ENCODE results near the gene DHRS4L2.
"Not testable (repeated sequence)": the region's sequence is repeated elsewhere in the genome, so short reads cannot be mapped to it uniquely, and the experiment has no call there.

- TF ChIP-seq, protein P1, sequence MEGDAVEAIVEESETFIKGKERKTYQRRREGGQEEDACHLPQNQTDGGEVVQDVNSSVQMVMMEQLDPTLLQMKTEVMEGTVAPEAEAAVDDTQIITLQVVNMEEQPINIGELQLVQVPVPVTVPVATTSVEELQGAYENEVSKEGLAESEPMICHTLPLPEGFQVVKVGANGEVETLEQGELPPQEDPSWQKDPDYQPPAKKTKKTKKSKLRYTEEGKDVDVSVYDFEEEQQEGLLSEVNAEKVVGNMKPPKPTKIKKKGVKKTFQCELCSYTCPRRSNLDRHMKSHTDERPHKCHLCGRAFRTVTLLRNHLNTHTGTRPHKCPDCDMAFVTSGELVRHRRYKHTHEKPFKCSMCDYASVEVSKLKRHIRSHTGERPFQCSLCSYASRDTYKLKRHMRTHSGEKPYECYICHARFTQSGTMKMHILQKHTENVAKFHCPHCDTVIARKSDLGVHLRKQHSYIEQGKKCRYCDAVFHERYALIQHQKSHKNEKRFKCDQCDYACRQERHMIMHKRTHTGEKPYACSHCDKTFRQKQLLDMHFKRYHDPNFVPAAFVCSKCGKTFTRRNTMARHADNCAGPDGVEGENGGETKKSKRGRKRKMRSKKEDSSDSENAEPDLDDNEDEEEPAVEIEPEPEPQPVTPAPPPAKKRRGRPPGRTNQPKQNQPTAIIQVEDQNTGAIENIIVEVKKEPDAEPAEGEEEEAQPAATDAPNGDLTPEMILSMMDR (conservative IDR thresholded peaks at IDR 0.05 in 1 of 2, IDR thresholded peaks at IDR 0.05 in 1 of 2; ENCODE audit: extremely low read depth in 1 of 2, insufficient read depth in 1 of 2, low read depth in 1 of 2, low read length in 2 of 2) = not testable (repeated sequence)
- not testable (repeated sequence) for TF ChIP-seq EZH2 (IDR thresholded peaks at IDR 0.05; ENCODE audit: borderline replicate concordance, low read length)
Observed at GRCh38 chr14:23981951-23982813, 6.5 kb upstream of the DHRS4L2 start.

All from mammary epithelial cell (primary cell).